ACC112 (cell line): ENCODE data around the gene ZNF605.

Source experiments
- H2AFZ ChIP-seq: fragments of 200-600 bp; sonication (generic); one replicate; pipeline ENCODE4 v1.6.0; 2017; ENCODE audit warnings: antibody characterized with exemption, low read length; ENCODE audit not compliant: unreplicated experiment
- H3K27ac ChIP-seq: fragments of 200-600 bp; sonication (generic); 2 replicates; pipeline ENCODE4 v1.5.1; 2014; ENCODE audit warnings: low read depth, mild to moderate bottlenecking, antibody characterized with exemption, low read length, moderate library complexity
- H3K27me3 ChIP-seq: fragments of 200-600 bp; sonication (generic); 2 replicates; pipeline ENCODE4 v1.6.1; 2014; ENCODE audit warnings: mild to moderate bottlenecking, antibody characterized with exemption, low read length, moderate library complexity, mixed read lengths; ENCODE audit not compliant: insufficient read depth
- H3K36me3 ChIP-seq: fragments of 200-600 bp; sonication (generic); 2 replicates; pipeline ENCODE4 v1.6.1; 2016; ENCODE audit warnings: mild to moderate bottlenecking, antibody characterized with exemption, low read length, moderate library complexity, mixed read lengths; ENCODE audit not compliant: insufficient read depth
- H3K4me1 ChIP-seq: fragments of 200-600 bp; sonication (generic); one replicate; pipeline ENCODE4 v1.6.1; 2016; ENCODE audit warnings: low read length, mixed read lengths; ENCODE audit not compliant: insufficient read depth, unreplicated experiment, control insufficient read depth
- H3K4me3 ChIP-seq: fragments of 200-600 bp; sonication (generic); 2 replicates; pipeline ENCODE4 v1.5.1; 2014; ENCODE audit warnings: mild to moderate bottlenecking, low read depth, low read length
- H3K79me2 ChIP-seq: fragments of 200-600 bp; sonication (generic); one replicate; pipeline ENCODE4 v1.6.0; 2016; ENCODE audit warnings: low read length; ENCODE audit not compliant: control insufficient read depth, unreplicated experiment, insufficient read depth

ZNF605 gene

GRCh38 chr12:132872975-132873421, 83.1 kb downstream of the ZNF605 start:
- H3K4me3 ChIP-seq = no peak overlapping the region
- H2AFZ ChIP-seq = no peak overlapping the region
- no peak overlapping the region for H3K27ac ChIP-seq
- peaks cover 37% of the 10 kb centered on the region for H3K36me3 ChIP-seq
- no peaks in the 10 kb centered on the region for H3K27me3 ChIP-seq
- no peaks in the 10 kb centered on the region for H3K4me1 ChIP-seq
- H3K79me2 ChIP-seq = peaks cover 4% of the 10 kb centered on the region

- H3K36me3 ChIP-seq = peaks cover 45% of the 10 kb centered on the region
- no peaks in the 10 kb centered on the region for H3K4me1 ChIP-seq
- no peak overlapping the region for H2AFZ ChIP-seq
- H3K27ac ChIP-seq = no peak overlapping the region
- no peaks in the 10 kb centered on the region for H3K27me3 ChIP-seq
- H3K79me2 ChIP-seq = peaks cover 4% of the 10 kb centered on the region
- no peak overlapping the region for H3K4me3 ChIP-seq
Measured at GRCh38 chr12:132872073-132872855, 83.8 kb downstream of the ZNF605 start.

GRCh38 chr12:132869551-132869950, 86.6 kb downstream of the ZNF605 start:
- Histone ChIP-seq H2AFZ (no peak overlapping the region), H3K79me2 (peaks cover 10% of the 10 kb centered on the region), H3K27ac (no peak overlapping the region), H3K36me3 (peaks cover 60% of the 10 kb centered on the region), H3K4me3 (no peak overlapping the region), H3K4me1 (no peaks in the 10 kb centered on the region), H3K27me3 (no peaks in the 10 kb centered on the region)
